HG02571 (cell line): ENCODE results near the gene H6PD.

ENCODE experiments used
- ATAC-seq: cut with Tn5 transposase; IDR thresholded peaks from one replicate; pipeline ENCODE4 v1.9.1; 2021; ENCODE audit warnings: mild to moderate bottlenecking, moderate library complexity; ENCODE audit not compliant: unreplicated experiment

Gene H6PD

DNA sequence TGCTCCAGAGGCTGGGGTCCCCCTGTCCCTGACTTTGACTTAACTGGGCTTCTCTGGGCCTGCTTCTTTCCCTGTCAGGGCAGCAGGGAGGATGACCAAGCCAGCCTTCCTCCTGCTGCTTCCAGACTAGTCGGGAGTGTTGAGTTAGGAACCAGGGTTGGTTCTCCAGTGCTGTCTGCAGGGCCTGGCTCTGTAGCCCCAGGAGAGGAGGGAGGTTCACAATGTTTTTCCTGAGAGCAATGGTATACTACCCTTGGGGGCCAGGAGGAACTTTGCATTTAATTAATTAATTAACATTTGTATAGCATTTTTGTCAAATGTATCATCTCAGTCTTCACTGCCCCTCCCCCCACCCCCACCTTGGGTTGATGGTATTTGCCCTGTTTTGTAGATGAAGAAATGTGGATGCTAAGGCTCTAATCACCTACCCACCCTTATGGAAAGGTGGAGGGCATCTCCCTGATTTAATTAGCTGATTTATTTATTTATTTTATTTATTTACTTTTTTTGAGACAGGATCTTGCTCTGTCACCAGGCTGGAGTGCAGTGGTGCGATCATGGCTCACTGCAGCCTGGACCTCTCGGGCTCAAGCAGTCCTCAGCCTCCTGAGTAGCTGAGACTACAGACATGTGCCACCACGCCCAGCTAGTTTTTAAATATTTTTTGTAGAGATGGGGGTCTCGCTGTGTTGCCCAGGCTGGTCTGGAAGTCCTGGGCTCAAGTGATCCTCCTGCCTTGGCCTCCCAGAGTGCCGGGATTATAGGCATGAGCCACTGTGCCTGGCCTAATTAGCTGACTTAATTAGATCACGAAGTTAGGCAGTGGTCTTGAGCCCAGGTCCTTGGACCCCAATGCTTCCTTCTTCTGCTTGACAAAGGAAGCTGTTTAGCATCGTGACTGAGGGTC lies 6.6 kb downstream of the H6PD start:
- no peak for ATAC-seq

DNA sequence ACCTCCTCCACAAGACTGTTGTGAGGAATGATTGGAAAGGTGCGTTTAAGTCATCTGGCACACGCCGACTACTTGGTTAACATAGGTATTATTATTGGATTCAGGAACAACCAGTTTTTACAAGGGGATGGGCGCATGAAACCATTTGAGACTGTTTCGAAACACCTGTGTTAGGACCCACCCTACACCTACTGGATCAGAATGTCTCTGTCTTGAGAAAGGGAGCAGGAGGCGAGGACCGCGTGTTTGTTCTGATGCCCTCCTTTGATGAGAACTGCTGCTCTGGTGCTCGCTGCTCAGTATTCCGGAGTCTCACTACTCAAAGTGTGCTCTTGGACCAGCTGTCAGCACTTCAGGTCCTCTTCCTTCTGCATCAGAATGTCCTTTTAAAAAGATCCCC lies 7.3 kb downstream of the H6PD start:
- no peak for ATAC-seq

DNA sequence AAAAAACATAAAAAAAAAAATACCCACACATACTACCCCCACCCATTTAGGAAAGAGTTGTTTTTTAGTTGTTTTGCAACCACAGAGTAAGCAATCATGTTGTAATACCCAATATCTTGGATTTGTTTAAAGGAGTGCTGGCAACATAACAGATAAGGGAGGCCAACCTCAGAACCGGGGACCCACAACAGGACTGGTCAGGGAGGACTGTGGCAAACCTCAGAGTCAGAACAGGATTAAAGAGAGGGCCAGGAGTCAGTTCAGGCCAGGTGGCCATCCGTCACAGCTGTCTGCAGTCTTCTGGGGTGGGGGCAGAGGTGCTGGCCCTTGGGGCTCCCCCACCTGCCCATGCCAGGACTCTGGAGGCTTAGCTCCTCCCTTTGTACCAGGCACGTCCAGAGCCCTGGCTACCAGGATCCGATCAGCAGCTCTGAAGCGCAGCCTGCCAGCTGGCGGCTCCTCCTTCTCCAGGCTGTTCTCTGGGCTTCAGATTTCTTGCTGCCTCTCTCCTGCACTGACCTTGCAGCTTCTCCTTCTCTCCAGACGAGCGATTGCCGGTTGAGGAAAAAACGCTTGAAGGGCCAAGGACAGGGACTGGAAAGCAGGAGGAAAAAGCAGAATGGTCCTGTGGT lies 7.9 kb downstream of the H6PD start:
- ATAC-seq, result no peak

DNA sequence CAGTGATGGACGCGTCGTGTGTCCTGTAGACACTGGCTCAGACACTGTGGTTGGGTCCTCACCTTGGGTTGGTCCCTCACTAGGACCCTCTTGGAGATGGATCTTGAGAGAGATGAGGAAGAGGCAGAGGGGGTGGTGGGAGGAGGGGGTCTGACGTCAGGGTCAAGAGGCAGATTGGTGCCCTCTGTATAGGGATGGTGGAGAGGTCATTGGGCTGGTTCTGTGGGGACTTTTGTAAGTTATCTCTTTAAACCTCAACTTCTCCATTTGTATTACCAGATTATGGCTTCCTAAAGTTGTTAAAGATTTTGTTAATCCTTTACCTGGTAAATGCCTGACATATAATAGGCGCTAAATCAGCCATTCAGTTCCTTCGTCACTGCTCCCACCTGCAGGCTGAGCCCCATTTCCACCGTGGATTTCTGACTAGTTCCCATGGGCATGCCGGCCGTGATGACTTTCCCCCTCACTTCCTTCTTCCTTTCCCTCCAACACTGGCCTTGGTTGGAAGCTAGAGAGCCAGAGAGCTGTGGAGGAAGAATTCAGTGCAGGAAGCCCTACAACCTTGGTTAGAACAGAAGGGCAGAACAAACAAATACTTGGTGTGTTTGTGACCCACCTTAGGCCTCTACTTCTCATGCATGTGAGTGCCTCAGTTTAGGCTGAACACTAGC lies 8.6 kb downstream of the H6PD start:
- ATAC-seq, result no peak

- no peak for ATAC-seq
These were observed 10.1 kb downstream of the H6PD start for GRCh38 chr1:9244501-9245229.

DNA sequence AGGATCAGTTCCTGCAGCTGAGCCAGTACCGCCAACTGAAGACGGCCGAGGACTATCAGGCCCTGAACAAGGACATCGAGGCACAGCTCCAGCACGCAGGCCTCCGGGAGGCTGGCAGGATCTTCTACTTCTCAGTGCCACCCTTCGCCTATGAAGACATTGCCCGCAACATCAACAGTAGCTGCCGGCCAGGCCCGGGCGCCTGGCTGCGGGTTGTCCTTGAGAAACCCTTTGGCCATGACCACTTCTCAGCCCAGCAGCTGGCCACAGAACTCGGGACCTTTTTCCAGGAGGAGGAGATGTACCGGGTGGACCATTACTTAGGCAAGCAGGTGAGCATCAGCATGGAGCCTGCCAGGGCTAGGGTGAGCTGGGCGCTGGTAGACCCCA lies 10.7 kb downstream of the H6PD start:
- ATAC-seq, result no peak

- ATAC-seq, result no peak
These were observed 11.1 kb downstream of the H6PD start for GRCh38 chr1:9245661-9246060.

DNA sequence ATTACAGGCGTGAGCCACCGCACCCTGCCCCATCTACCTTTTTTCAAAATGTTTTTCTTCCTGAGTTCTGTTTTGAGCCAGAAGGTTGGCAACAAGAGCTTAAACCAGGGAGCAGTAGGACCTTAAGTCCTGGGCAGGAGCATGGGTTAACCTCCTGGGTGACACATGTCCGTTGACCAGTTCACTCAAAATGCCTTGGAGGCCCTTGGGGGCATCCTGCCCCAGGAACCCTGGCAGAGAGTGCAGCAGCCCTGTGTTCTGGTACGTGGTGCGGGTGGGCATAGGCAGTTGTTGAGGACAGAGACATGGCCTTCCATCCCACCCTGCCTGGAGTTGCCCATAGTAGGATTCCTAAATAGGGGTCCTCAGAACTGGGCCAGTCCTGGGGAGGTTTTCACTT lies 11.6 kb downstream of the H6PD start:
- ATAC-seq, result no peak

- ATAC-seq, result no peak
These were observed 12.5 kb downstream of the H6PD start for GRCh38 chr1:9246841-9247785.

DNA sequence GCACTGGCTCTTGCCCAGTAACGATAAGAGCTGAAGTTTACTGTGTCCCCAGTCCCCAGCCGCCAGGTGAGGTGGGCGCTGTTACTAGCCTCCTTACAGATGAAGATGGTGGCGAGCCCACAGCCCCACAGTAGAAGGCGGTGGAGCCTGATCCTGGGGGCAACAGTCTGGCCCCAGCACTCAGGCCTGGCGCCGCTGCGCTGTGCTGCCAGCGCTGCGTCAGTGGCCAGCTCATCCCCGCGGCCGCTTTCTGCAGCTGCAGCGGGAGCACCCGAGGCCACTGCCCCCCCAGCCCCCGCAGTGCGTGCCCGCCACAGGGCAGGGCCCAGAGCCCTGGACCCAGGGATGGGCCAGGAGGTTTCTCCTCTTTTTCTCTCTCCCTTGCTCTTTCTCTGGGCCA lies 13.3 kb downstream of the H6PD start:
- no peak for ATAC-seq

DNA sequence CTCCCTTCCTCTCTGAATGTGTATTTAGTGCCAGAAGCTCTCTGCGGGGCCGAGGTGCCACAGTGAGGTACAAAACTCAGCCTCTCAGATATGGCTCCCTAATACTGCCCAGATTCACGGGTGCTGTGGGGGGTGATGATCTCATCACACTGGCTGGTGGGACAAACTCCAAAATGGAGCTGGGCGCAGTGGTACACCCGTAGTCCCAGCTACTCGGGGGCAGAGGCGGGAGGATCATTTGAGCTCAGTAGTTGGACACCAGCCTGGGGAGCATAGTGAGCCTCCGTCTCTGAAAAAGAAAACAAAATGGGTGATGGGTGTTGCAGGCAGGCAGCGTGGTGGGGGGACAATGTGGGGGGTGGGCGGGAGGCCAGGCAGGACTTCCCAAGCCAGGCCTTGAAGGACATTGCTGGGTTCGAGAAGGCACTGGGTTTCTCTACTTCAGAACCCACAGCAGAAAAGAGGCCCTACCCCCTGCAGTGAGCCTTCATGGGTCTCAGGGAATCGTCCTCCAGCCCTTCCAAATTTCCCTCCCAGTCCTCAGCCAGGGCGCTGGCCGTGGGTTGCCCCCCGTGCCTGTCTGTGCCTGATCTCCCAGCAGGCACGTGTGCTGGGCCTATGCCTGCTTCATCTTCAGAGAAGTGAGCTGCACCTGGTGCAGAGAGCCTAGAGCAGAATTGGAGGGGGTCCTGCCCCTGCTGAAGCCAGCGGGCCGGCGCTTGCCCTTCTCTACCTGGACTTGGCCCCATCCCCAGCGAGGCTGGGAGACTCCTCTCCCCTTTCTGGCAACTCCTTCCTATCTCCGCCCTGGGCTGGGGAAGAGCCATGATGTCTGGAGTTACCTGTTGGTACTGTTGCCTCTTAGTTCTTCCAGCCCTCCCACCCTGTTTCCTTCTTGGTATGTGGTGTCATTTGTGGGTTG lies 14.0 kb downstream of the H6PD start:
- ATAC-seq, result no peak

GRCh38 chr1:9249263-9249533 lies 14.6 kb downstream of the H6PD start:
- no peak for ATAC-seq

- no peak for ATAC-seq
These were observed 15.2 kb downstream of the H6PD start for GRCh38 chr1:9249534-9250410.

DNA sequence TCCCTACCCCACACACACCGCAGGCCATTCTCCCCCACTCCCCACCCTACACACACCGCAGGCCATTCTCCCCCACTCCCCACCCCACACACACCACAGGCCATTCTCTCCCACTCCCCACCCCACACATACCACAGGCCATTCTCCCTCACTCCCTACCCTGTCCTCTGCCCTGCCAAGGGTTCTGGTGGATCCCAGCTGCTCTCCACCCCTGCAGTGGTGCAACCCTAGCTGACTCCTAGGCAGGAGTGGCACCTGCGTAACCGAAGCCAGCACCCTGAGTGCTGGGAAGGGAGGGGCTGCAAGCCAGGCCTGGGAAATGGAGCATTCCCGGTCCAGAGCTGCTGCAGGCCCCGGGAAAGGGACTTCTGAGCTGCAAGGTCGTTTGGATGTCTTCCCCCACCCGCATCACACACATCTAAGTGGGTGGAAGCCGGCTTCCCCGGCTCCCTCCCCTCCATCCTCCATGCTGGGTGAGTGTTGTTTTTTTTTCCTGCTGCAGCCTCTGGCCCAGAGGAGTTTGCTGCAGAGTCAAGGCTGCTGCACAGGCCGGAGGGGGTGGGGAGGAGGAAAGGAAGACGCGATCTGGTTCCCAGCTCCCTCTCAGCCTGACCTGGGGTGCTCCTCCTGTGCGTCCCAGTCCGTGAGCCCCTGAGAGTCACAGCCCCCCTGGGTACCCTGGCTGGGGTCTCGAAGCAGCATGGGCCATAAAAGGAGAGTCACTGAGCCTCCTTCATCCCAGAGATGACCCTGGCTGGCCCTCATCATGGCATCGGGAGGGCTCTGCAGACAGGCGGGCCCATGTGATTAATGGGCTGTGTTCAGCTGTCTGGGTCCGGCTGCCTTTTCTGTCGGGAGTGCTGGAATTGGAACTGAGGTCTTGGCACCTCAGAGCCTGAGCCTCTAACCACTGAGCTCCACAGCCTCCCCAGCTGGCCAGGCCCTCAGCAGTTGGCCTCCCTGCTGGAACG lies 16.1 kb downstream of the H6PD start:
- ATAC-seq, result no peak

- no peak for ATAC-seq
These were observed 16.9 kb downstream of the H6PD start for GRCh38 chr1:9251501-9251900.

GRCh38 chr1:9253004-9253403 lies 18.4 kb downstream of the H6PD start:
- no peak for ATAC-seq

GRCh38 chr1:9253453-9254105 lies 19.0 kb downstream of the H6PD start:
- no peak for ATAC-seq
